ENCODE results near the gene MBNL3.
"Not testable (repeated sequence)": the region's sequence is repeated elsewhere in the genome, so short reads cannot be mapped to it uniquely, and the experiment has no call there.

Gene MBNL3

GRCh38 chrX:132384301-132384700 lies 104.5 kb downstream of the MBNL3 start:
- Mint-ChIP-seq H3K27me3 (no peaks in the 10 kb centered on the region), H3K4me3 (no peak overlapping the region), H3K9me3 (no peaks in the 10 kb centered on the region), H3K36me3 (peaks cover 13% of the 10 kb centered on the region), H3K27ac (no peak overlapping the region), H3K4me1 (no peaks in the 10 kb centered on the region)

DNA sequence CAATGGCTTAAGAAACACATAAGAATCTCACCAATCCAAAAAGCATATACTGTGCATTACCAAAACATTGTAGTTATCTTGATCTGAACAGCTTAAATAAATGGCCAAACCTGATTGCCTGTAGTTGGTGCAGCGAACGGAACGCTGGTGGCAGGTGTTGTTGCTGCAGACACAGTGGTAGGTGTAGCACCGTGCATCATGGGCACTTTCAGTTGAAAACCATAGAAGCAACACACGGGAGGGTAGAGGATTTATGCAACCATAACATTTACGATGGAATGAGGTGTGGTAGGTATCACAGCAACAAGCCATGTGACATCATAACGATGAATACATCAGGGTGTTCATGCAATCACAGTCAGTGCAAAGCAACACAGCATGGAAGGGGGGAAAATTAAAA lies 106.8 kb downstream of the MBNL3 start:
- Mint-ChIP-seq H3K36me3 (peaks cover 12% of the 10 kb centered on the region), H3K9me3 (no peaks in the 10 kb centered on the region), H3K27me3 (no peaks in the 10 kb centered on the region), H3K27ac (no peak overlapping the region), H3K4me3 (no peak overlapping the region), H3K4me1 (no peaks in the 10 kb centered on the region)

DNA sequence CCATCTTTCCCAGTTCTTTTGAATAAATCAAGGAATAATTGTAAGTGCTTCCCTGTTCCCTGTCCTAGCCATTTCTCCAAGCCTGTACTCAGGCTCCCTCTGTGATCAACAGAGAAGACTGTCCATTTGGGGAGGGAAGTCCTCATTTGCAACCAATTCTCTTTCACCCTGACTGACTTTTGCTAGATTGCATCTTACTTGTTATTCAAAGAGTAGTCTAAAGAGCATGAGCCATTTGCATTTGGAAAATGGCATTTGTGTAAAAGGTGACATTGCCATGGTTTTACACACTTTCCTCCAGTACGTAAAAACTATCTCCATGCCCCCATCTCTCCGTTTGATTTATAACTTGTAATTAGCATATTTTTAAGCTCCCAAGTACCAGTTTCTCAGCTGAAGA lies 110.6 kb downstream of the MBNL3 start:
- Mint-ChIP-seq H3K27ac (no peak overlapping the region), H3K36me3 (peaks cover 12% of the 10 kb centered on the region), H3K27me3 (no peaks in the 10 kb centered on the region), H3K4me3 (no peak overlapping the region), H3K9me3 (no peaks in the 10 kb centered on the region), H3K4me1 (no peaks in the 10 kb centered on the region)

DNA sequence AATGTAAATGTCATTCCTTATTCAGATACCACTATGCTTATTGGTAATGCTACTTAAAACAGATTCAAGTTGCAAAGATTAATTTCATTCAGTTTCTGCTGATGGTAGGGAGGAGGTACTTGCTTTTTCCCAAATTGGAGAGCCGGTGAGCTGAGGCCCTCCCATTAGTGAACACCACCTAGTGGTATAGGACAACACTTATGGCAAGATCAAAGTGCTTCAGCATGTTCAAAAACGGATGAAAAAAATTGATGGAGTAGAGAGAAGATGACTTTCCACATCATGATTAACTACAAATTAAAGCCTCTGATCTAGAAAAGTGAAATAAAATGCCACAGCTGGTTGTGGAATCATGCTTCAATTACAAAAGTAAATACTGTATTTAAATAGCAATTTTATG lies 112.9 kb downstream of the MBNL3 start:
- H3K36me3 Mint-ChIP-seq = peaks cover 2% of the 10 kb centered on the region
- H3K9me3 Mint-ChIP-seq = no peaks in the 10 kb centered on the region
- no peaks in the 10 kb centered on the region for H3K4me1 Mint-ChIP-seq
- H3K27me3 Mint-ChIP-seq = no peaks in the 10 kb centered on the region
- H3K27ac Mint-ChIP-seq = no peak overlapping the region
- H3K4me3 Mint-ChIP-seq = no peak overlapping the region

DNA sequence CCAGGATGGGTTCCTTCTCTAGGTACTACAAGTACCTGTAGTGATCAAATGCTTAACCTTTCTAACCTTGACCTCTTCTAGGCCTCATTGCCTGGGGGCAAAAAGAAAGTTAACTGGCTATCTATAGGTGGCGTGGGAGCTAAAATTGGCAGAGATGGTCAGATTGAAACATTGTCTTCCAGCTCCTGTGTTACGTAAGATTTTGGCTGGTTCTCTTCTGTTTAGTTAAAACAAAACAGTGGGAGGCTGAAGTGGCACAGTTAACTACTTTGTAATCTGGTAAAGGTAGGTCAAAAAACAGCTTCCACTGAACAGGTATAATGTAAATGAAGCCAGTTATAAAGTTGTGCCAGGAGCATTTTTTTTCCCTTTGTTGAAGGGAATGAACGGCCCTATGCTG lies 115.2 kb downstream of the MBNL3 start:
- Mint-ChIP-seq H3K27me3 (no peaks in the 10 kb centered on the region), H3K9me3 (no peaks in the 10 kb centered on the region), H3K4me1 (no peaks in the 10 kb centered on the region), H3K27ac (no peak overlapping the region), H3K36me3 (no peaks in the 10 kb centered on the region), H3K4me3 (no peak overlapping the region)

DNA sequence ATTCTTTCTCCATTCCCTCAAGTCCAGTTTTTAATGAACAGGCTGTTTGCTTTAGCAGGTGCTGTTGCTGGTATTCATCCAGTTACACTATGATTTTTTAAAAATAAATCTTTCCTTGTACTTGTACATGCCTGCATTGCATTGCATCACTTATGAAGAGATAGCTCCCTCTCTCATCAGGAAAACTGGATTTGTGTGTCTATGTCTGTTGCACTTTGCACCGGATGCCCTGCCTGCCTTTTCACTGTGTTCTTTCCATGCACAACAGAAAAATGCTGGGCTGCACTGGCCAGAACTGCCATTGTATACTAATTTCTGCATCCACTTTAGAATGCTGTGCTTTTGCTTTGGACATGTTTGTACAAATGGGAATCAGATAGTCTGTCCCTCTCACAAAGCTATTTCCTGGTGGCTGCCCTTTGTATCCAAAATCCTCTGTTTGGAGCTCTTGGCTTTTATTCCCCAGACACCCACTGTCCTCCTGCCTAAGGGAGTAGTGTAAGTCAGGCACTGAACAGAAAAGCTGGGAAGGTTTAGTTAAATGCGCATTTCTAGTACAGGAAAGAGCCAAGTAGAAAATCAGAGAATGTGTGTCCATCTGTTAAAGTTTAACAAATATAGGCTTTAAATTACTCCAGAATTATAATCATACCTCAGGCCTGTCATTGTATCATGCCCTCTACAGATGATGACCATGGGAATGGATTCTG lies 119.1 kb downstream of the MBNL3 start:
- H3K27ac Mint-ChIP-seq = no peak overlapping the region

DNA sequence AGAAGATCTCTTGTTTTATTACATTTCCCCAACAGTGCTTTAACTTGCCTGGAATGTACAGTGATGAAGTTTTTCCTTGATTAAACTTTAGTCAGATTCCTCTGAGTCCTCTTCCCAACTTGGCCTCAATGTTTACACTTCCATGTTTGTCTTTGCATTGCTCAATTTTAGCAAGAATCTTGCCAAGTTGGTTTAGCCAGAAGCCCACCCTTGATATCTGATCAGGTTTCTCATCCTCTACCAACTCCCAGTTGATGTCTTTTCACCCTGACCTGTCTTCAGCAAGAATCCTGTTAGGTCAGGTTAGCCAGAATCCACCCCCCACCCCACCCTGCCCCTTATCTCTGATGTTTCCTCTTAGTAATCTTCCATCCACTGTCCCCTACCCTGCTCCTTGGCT lies 120.9 kb downstream of the MBNL3 start:
- Mint-ChIP-seq H3K36me3 (peaks cover 1% of the 10 kb centered on the region), H3K4me1 (peaks cover 3% of the 10 kb centered on the region), H3K9me3 (no peaks in the 10 kb centered on the region), H3K4me3 (no peak overlapping the region), H3K27ac (no peak overlapping the region), H3K27me3 (no peaks in the 10 kb centered on the region)

More for the DNA sequence above, 119.1 kb downstream of the MBNL3 start:
- Mint-ChIP-seq H3K9me3 (no peaks in the 10 kb centered on the region), H3K27me3 (no peaks in the 10 kb centered on the region), H3K36me3 (peaks cover under 1% of the 10 kb centered on the region), H3K4me3 (no peak overlapping the region), H3K4me1 (peaks cover 1% of the 10 kb centered on the region)

DNA sequence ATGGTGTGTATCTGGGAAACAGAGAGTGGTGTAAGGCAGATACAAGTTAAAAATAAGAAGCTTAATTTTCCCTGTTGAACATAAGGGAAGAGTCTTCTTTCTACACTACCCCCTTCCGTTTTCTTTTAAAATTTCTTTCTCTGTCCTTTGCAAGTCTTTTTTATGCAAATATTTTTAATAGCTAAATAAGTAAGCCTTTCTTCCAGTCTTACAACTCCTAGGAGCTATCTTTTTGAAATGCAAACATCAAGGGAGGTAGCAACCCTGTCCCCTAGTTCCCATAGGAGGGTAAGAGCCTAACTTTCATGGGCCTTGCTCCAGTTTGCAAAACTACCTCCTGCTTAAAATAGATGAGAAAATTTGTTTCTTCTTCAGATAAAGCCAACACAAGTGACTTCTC lies 121.5 kb downstream of the MBNL3 start:
- peaks cover 3% of the 10 kb centered on the region for H3K4me1 Mint-ChIP-seq

GRCh38 chrX:132365490-132365889 lies 123.3 kb downstream of the MBNL3 start:
- Mint-ChIP-seq H3K27me3 (no peaks in the 10 kb centered on the region), H3K27ac (no peak overlapping the region), H3K9me3 (no peaks in the 10 kb centered on the region), H3K4me3 (no peak overlapping the region), H3K4me1 (peaks cover 3% of the 10 kb centered on the region), H3K36me3 (peaks cover 1% of the 10 kb centered on the region)

More for the DNA sequence above, 121.5 kb downstream of the MBNL3 start:
- Mint-ChIP-seq H3K27ac (no peak overlapping the region), H3K27me3 (no peaks in the 10 kb centered on the region), H3K36me3 (peaks cover 1% of the 10 kb centered on the region), H3K4me3 (no peak overlapping the region), H3K9me3 (no peaks in the 10 kb centered on the region)

DNA sequence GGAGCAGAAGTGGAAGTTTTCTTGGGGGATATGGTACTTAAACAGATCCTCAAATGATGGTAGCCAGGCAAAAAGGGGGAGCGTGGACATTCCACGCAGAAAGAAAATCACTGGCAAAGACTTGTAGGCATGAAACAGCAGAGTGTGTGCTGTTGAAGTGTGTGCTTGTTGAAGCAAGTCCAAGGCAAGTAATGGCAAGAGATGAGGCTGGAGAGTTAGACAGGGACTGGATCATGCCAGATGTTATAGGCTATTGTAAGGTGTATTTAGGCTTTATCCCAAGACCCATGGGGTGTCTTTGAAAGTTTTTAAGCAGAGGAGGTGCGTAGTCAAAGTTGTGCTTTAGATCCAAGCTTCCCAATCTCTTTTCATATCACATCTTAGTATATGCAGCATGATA lies 124.5 kb downstream of the MBNL3 start:
- Mint-ChIP-seq H3K4me1 (peaks cover 3% of the 10 kb centered on the region), H3K9me3 (no peaks in the 10 kb centered on the region), H3K36me3 (peaks cover 1% of the 10 kb centered on the region)

GRCh38 chrX:132353430-132353829 lies 135.4 kb downstream of the MBNL3 start:
- no peak overlapping the region for H3K4me3 Mint-ChIP-seq
- H3K36me3 Mint-ChIP-seq = no peaks in the 10 kb centered on the region
- no peak overlapping the region for H3K27ac Mint-ChIP-seq
- no peaks in the 10 kb centered on the region for H3K27me3 Mint-ChIP-seq
- H3K4me1 Mint-ChIP-seq = no peaks in the 10 kb centered on the region
- H3K9me3 Mint-ChIP-seq = no peaks in the 10 kb centered on the region

More for the DNA sequence above, 124.5 kb downstream of the MBNL3 start:
- H3K27ac Mint-ChIP-seq = no peak overlapping the region
- H3K27me3 Mint-ChIP-seq = no peaks in the 10 kb centered on the region
- no peak overlapping the region for H3K4me3 Mint-ChIP-seq

- no peak overlapping the region for H3K4me3 Mint-ChIP-seq
- no peaks in the 10 kb centered on the region for H3K4me1 Mint-ChIP-seq
- H3K27me3 Mint-ChIP-seq = no peaks in the 10 kb centered on the region
- no peaks in the 10 kb centered on the region for H3K9me3 Mint-ChIP-seq
- H3K36me3 Mint-ChIP-seq = no peaks in the 10 kb centered on the region
- H3K27ac Mint-ChIP-seq = no peak overlapping the region
These were observed 152.7 kb downstream of the MBNL3 start for GRCh38 chrX:132336172-132336571.

GRCh38 chrX:132333351-132333750 lies 155.5 kb downstream of the MBNL3 start:
- Mint-ChIP-seq H3K36me3 (no peaks in the 10 kb centered on the region), H3K4me1 (no peaks in the 10 kb centered on the region), H3K27ac (no peak overlapping the region)

GRCh38 chrX:132331532-132331931 lies 157.3 kb downstream of the MBNL3 start:
- Mint-ChIP-seq H3K36me3 (no peaks in the 10 kb centered on the region), H3K4me1 (no peaks in the 10 kb centered on the region), H3K27me3 (no peaks in the 10 kb centered on the region), H3K4me3 (no peak overlapping the region), H3K27ac (no peak overlapping the region), H3K9me3 (no peaks in the 10 kb centered on the region)

More at GRCh38 chrX:132333351-132333750, 155.5 kb downstream of the MBNL3 start:
- Mint-ChIP-seq H3K4me3 (no peak overlapping the region), H3K9me3 (no peaks in the 10 kb centered on the region), H3K27me3 (no peaks in the 10 kb centered on the region)

GRCh38 chrX:132331000-132331399 lies 157.8 kb downstream of the MBNL3 start:
- H3K4me1 Mint-ChIP-seq = no peaks in the 10 kb centered on the region
- H3K9me3 Mint-ChIP-seq = no peaks in the 10 kb centered on the region
- no peaks in the 10 kb centered on the region for H3K27me3 Mint-ChIP-seq
- H3K36me3 Mint-ChIP-seq = no peaks in the 10 kb centered on the region
- no peak overlapping the region for H3K27ac Mint-ChIP-seq
- H3K4me3 Mint-ChIP-seq = no peak overlapping the region

- no peaks in the 10 kb centered on the region for H3K4me1 Mint-ChIP-seq
- no peak overlapping the region for H3K4me3 Mint-ChIP-seq
- no peaks in the 10 kb centered on the region for H3K9me3 Mint-ChIP-seq
- H3K27ac Mint-ChIP-seq = no peak overlapping the region
- H3K27me3 Mint-ChIP-seq = no peaks in the 10 kb centered on the region
- peaks cover 2% of the 10 kb centered on the region for H3K36me3 Mint-ChIP-seq
These were observed 158.6 kb downstream of the MBNL3 start for GRCh38 chrX:132330156-132330729.

DNA sequence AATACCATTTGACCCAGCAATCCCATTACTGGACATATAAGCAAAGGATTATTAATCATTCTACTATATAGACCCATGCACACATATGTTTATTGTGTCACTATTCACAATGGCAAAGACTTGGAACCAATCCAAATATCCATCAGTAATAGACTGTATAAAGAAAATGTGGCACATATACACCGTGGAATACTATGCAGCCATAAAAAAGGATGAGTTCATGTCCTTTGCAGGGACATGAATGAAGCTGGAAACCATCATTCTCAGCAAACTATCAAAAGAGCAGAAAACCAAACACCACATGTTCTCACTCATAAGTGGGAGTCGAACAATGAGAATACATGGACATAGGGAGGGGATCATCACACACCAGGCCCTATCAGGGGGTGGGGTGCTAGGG lies 161.9 kb downstream of the MBNL3 start:
- not testable (repeated sequence) for H3K4me3 Mint-ChIP-seq, H3K4me1 Mint-ChIP-seq, H3K36me3 Mint-ChIP-seq, H3K27ac Mint-ChIP-seq, H3K27me3 Mint-ChIP-seq, H3K9me3 Mint-ChIP-seq

Measured in activated naive CD4-positive, alpha-beta T cell treated with anti-CD3 and anti-CD28 coated beads, Interleukin-2, amount 50 U/mL, for 24 hours (primary cell).